Cardiac septum (tissue), 1 donor: ENCODE data around the gene KIF15. TPM values are rescaled to one million over a fixed set of nuclear protein-coding genes. Genes with fewer than 3 reads are reported as not detected.
A peak's percentile ranks its signal among the peaks of the same experiment; 100 is the strongest.

Source experiments
- DNase-seq: peaks from one replicate; pipeline ENCODE4 v3.0.0-alpha.2; 2020; ENCODE audit warnings: low spot score
- intact Hi-C: fragments of 100-400 bp; cut with DNase I; formaldehyde crosslinking; loops from one replicate; pipeline ENCODE4 v1.14.0; 2022
- total RNA-seq: library from RNA; stranded (reverse); fragmentation: NEBNext Ultra II Directional; extraction: Animal tissue kit (Norgen Biotek cat#: 25700); gene quantifications from one replicate; pipeline ENCODE4 v1.2.1, GENCODE V29; 2021
- donor health status: DM: no; HTN: no; CAD: no.

The KIF15 gene
- total RNA-seq, 1 donor from 2014 or later = 0.30 TPM

GRCh38 chr3:44870375-44871061 lies 108.9 kb downstream of the KIF15 start:
- no peak for DNase-seq

GRCh38 chr3:44874308-44874707 lies 112.7 kb downstream of the KIF15 start, which contains the start of gene TGM4:
Gene TGM4 (plus strand): TSS chr3:44874608. CDS start chr3:44874679, 71 bp downstream.
- intact Hi-C loops = no loop called here
- DNase-seq = no peak

More at GRCh38 chr3:44870375-44871061, 108.9 kb downstream of the KIF15 start:
- intact Hi-C loops = no loop called here

GRCh38 chr3:44875596-44875995 lies 114.0 kb downstream of the KIF15 start:
- no peak for DNase-seq
- intact Hi-C loops = no loop called here

GRCh38 chr3:44877333-44877732 lies 115.7 kb downstream of the KIF15 start:
- no peak for DNase-seq
- intact Hi-C loops = no loop called here

- DNase-seq = no peak
- intact Hi-C loops = no loop called here
Observed at GRCh38 chr3:44880284-44880683, 118.7 kb downstream of the KIF15 start.

- intact Hi-C loops = no loop called here
Observed at GRCh38 chr3:44883213-44883955, 121.8 kb downstream of the KIF15 start.

GRCh38 chr3:44883999-44884431 lies 122.4 kb downstream of the KIF15 start:
- no peak for DNase-seq
- intact Hi-C loops = no loop called here

More at GRCh38 chr3:44883213-44883955, 121.8 kb downstream of the KIF15 start:
- DNase-seq = no peak

GRCh38 chr3:44885618-44886017 lies 124.0 kb downstream of the KIF15 start:
- DNase-seq = no peak
- intact Hi-C loops = no loop called here

- intact Hi-C loops = no loop called here
- no peak for DNase-seq
Observed at GRCh38 chr3:44886561-44886960, 125.0 kb downstream of the KIF15 start.

GRCh38 chr3:44887101-44887500 lies 125.5 kb downstream of the KIF15 start:
- DNase-seq = no peak
- intact Hi-C loops = no loop called here

- intact Hi-C loops = no loop called here
- DNase-seq = no peak
Observed at GRCh38 chr3:44890258-44890657, 128.7 kb downstream of the KIF15 start.

- DNase-seq = no peak
- intact Hi-C loops = no loop called here
Observed at GRCh38 chr3:44890852-44891251, 129.3 kb downstream of the KIF15 start.

- intact Hi-C loops = no loop called here
- no peak for DNase-seq
Observed at GRCh38 chr3:44892689-44893088, 131.1 kb downstream of the KIF15 start.

GRCh38 chr3:44893097-44893496 lies 131.5 kb downstream of the KIF15 start:
- DNase-seq = peak; percentile 17
- intact Hi-C loops = no loop called here

GRCh38 chr3:44894485-44894884 lies 132.9 kb downstream of the KIF15 start:
- intact Hi-C loops = no loop called here
- DNase-seq = peak; percentile 66

- no peak for DNase-seq
- intact Hi-C loops = no loop called here
Observed at GRCh38 chr3:44896440-44896839, 134.8 kb downstream of the KIF15 start.

- DNase-seq = no peak
Observed at GRCh38 chr3:44899683-44900367, 138.2 kb downstream of the KIF15 start.

GRCh38 chr3:44902628-44903027 lies 141.0 kb downstream of the KIF15 start:
- intact Hi-C loops = no loop called here
- DNase-seq = no peak

More at GRCh38 chr3:44899683-44900367, 138.2 kb downstream of the KIF15 start:
- intact Hi-C loops = no loop called here
